Keratinocyte (primary cell): ENCODE measurements around the gene ZMIZ1.

Experiments
- CTCF ChIP-seq, 3 experiments: IDR thresholded peaks in 1 of 3; conservative IDR thresholded peaks in 1 of 3; optimal IDR thresholded peaks in 1 of 3; 2 replicates in 2 of 3; 3 replicates in 1 of 3; pipeline versions ENCODE3 to v1.5.1; 2011; ENCODE audit warnings: low read length in 3 of 3, mild to moderate bottlenecking in 3 of 3, moderate library complexity in 2 of 3, control low read depth in 1 of 3, inconsistent platforms in 1 of 3; ENCODE audit not compliant: insufficient read depth in 2 of 3; ENCODE audit errors: extremely low read depth in 1 of 3
- EZH2 ChIP-seq: IDR thresholded peaks from one replicate; pipeline ENCODE4 v1.6.1; 2012; ENCODE audit warnings: inconsistent platforms, mild to moderate bottlenecking, low read length, moderate library complexity

- peak; percentile 42 to 72 (median 56) for TF ChIP-seq CTCF (optimal IDR thresholded peaks at IDR 0.05 in 1 of 3, IDR thresholded peaks at IDR 0.05 in 1 of 3, conservative IDR thresholded peaks at IDR 0.05 in 1 of 3; ENCODE audit: extremely low read depth in 1 of 3, insufficient read depth in 2 of 3, low read length in 3 of 3)
- TF ChIP-seq EZH2 = no peak
Observed at GRCh38 chr10:79202188-79203013, 133.6 kb downstream of the ZMIZ1 start.
